Measurements from ENCODE around the gene LDHA. TPM values are rescaled to one million over a fixed set of nuclear protein-coding genes. Genes with fewer than 3 reads are reported as not detected.

The LDHA gene
- polyA plus RNA-seq (2013, experiment 1 of 2; ENCODE audit: insufficient read length) = 3,539 TPM
- 2,744 TPM for polyA plus RNA-seq (2013, experiment 2 of 2; ENCODE audit: insufficient read length)

GRCh38 chr11:18394275-18394927 lies at the start of gene LDHA:
LDHA (plus strand) TSS chr11:18394563; CDS start chr11:18396843, 2,280 bp downstream.
- peak; percentile 95 for DNase-seq

DNA sequence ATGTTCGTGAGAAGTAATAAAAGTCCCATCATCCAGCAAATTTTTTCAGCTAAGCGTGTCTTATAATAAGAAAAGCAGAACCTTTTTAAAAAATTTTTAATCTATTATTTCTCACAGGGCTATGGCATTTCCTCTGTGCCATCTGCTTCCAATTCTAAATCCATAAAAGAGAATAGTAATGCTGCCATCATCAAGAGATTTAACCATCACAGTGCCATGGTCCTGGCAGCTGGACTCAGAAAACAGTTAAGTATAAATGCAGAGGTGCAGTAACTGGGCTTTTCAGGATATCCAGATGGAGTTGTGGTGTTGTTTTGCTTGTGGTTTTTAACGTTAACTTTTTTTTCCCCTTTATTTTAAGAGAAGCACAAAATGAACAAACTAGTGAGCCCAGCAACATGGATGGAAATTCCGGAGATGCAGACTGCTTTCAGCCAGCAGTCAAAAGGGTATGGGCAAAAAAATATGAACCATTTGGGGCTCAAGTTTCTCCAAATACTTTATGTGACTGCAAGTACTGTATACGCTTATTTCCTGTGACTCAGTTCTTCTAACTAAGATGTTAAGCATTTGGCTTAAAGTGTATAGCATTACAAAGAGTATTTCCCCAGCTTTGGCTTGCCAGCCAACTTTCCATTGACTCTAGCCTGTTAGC lies 46.8 kb upstream of the LDHA start:
- peak; percentile 85 for DNase-seq

DNA sequence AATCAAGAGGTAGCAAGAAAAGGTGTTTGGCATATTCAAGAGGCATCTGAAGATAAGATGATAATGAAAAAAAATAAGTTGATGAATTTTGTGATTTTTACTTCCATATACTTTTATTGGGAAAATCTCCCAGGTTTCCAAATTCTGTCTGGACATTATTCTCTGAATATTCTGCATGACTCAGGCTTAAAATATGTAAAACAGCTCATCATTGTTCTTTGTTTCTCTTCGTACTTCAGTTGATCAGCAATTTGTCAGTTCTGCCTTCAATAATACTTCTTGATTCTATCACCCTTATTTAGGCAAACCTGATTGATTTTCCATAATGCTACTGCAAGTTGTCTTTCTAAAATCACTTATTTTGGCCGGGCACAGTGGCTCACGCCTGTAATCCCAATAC lies 41.8 kb upstream of the LDHA start:
- DNase-seq = peak; percentile 49

GRCh38 chr11:18358646-18359045 lies 35.7 kb upstream of the LDHA start:
- DNase-seq = no peak

DNA sequence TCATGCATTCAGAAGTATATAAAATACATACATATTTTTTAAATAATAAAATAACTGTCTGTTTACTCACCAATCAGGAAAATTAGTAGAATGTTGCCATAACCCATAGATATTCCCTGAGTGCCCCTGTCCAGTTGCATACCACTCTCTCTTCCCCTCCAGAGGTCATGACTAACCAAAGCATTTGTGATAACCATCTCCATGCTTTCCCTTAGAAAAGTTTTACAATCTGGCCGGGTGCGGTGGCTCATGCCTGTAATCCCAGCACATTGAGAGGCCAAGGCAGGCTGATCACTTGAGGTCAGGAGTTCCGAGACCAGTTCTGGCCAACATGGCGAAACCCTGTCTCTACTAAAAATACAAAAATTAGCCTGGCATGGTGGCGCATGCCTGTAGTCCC lies 33.2 kb upstream of the LDHA start:
- DNase-seq = no peak

- DNase-seq = no peak
Measured at GRCh38 chr11:18364495-18365073, 29.8 kb upstream of the LDHA start.

DNA sequence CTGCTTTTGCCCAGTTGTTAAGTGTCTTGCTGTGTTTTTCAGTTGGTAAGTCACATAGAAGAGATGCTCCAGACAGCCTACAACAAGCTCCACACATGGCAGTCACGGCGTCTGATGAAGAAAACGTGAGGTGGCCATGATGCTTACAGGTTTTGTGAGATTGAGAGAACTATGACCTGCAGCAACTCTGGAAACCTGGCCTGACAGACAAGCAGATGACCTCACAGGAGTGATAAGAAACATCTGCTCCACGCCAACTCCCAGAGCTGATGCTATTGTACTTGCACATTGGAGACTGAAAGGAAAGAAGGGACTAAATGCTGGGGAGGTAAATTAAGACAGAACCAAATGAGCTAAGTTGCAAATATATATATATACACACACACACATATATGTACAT lies 28.6 kb upstream of the LDHA start:
- no peak for DNase-seq

DNA sequence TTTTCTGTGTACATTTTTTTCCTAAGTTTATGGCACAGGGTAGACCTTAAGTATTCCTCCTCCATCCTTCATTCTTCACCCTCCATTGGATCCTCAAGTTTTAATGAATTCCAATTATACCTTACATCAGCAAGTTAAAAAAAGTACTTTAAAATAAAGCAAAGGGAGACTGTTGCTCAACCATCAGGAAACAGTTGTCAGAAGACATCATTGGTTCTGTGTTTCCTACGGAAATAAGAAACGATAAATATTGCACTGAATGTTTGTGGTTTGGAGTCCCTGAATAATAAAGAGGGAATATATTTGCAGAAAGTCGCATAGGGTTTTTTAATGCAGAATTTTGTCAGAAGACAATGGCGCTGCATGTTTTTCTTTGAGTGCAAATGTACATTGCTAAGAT lies 28.1 kb upstream of the LDHA start:
- no peak for DNase-seq

GRCh38 chr11:18367431-18367830 lies 26.9 kb upstream of the LDHA start:
- DNase-seq = peak; percentile 43

DNA sequence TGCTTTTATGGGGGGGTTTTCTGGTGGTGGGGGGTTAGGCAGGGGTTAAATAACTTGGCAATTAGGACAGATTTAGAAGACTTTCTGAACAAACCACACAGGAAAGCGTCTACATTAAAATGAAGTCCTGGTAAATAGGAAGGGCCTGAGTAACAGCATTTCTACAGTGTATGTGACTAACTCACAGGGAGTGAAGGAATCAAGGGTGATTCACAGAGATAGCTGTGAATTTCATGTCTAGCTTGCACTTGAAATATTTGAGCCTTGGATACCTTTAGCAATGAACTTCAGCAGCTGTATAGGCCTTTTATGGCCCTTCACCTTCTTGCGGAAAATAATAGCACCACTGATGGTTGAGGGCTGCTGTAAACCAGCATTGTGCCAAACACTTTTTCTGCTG lies 26.1 kb upstream of the LDHA start:
- DNase-seq = peak; percentile 62

GRCh38 chr11:18369398-18369797 lies 25.0 kb upstream of the LDHA start:
- no peak for DNase-seq

GRCh38 chr11:18371279-18371678 lies 23.1 kb upstream of the LDHA start:
- no peak for DNase-seq

- DNase-seq = no peak
Measured at GRCh38 chr11:18372201-18372600, 22.2 kb upstream of the LDHA start.

DNA sequence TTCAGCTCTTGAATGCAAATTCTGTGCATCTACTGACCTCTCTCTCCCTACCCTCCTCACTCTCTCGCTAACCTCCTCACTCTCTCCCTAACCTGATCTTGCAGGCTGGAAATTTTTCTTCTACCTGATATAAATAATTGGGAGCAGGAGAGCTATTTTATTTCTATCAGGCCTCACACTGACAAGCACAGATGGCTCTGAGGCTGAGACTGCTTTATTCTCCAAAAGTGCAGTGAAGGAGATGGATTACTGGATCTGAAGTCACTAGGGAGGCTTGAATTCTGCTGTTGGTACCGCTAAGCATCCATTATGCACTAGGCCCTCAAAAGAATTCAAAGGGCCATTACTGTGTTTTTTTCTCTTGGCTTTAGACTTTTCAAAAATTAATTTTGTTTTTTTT lies 19.4 kb upstream of the LDHA start:
- no peak for DNase-seq

GRCh38 chr11:18375941-18376340 lies 18.4 kb upstream of the LDHA start:
- no peak for DNase-seq

DNA sequence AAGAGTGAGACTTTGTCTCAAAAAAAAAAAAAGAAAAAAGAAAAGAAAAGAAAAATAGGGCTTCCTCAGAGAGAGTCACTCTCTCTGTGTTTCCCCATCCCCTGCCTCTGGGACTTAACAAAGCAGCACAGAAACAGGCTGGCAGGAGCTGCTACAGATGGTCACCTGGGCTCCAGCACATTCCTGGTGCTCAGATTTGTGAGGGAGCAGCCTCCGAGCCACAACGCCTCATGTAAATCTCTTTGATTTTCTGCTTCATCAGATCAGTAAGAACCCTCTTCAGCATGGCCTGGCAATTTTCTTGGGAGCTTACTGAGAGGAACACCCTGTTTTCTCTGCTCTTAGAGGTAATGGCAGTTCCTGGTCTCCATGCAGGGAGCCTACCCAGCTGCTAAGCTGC lies 15.2 kb upstream of the LDHA start:
- DNase-seq = no peak

DNA sequence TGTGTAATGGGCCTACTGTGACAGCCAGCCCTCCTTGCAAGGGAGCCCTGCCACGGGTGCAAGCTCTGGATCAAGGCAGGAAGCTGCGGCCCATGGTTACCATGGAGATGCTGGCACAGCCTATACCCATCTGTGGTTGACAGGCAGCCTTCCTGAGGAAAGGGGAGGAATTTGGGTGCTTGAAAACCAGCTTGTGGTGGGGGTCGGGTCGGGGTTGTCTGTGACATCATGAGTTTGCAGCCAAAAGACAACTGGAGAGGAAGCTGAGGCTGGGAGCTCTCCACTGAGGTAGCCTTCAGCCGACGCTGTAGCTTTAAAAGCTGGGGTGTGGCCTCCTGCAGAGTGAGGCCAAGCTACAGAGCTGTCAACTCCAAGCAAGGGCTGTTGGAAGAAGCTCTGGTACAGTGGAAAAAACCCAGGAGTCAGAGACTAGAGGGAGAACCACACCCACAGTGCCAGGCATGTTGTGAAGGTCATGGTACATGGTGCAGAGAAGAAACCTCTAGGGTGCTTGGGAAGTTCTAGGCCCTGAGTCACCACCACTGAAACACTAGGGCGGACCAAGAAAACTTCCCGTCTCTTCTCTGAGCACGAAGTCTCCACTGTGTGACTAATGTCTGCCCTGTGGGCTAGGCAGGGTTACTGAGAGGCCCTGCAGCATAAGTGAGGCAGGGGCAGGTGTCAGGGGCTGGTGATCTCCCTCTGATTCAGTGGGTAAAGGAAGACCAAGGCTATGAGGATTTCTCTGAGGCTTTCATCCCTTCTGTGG lies 10.8 kb upstream of the LDHA start:
- peak; percentile 100 for DNase-seq

GRCh38 chr11:18384157-18384641 lies 10.2 kb upstream of the LDHA start:
- DNase-seq = peak; percentile 80

- no peak for DNase-seq
Measured at GRCh38 chr11:18390088-18390487, 4.3 kb upstream of the LDHA start.

GRCh38 chr11:18392434-18393321 lies 1.7 kb upstream of the LDHA start:
- peak; percentile 42 for DNase-seq

GRCh38 chr11:18393581-18394274 lies 635 bp upstream of the LDHA start:
- DNase-seq = no peak

All from fibroblast of skin of back (primary cell).